GM18909 (cell line): ENCODE measurements around the gene COQ10B.
"Not testable (repeated sequence)": the region's sequence is repeated elsewhere in the genome, so short reads cannot be mapped to it uniquely, and the experiment has no call there.

ENCODE experiments used
- ATAC-seq: cut with Tn5 transposase; IDR thresholded peaks from one replicate; pipeline ENCODE4 v1.9.1; 2021; ENCODE audit warnings: mild to moderate bottlenecking; ENCODE audit not compliant: unreplicated experiment, poor library complexity

COQ10B gene

GRCh38 chr2:197450465-197450864 lies 2.9 kb upstream of the COQ10B start:
- ATAC-seq: no peak

GRCh38 chr2:197450935-197451358 lies 2.4 kb upstream of the COQ10B start:
- not testable (repeated sequence) for ATAC-seq

DNA sequence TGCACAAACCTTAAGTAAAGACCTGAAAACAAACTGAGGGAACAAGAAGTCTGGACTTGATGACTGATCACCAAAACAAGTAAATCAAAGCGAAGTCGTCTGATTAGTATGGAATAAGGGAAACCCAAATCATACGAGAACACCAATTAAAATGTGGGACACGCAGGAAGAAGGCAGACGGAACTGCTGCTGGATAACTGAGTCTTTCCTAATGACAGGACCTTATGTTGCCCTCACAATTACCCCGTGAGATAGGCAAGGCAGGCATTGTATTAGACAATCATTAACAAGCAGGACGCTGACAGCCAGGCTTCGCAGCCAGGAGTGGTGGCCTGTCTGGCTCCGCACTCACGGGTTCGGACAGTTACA lies 614 bp upstream of the COQ10B start:
- no peak for ATAC-seq

- peak; percentile 20 for ATAC-seq
These were observed 604 bp downstream of the COQ10B start for GRCh38 chr2:197453914-197454398.

- no peak for ATAC-seq
These were observed 1.6 kb downstream of the COQ10B start for GRCh38 chr2:197454923-197455322.

DNA sequence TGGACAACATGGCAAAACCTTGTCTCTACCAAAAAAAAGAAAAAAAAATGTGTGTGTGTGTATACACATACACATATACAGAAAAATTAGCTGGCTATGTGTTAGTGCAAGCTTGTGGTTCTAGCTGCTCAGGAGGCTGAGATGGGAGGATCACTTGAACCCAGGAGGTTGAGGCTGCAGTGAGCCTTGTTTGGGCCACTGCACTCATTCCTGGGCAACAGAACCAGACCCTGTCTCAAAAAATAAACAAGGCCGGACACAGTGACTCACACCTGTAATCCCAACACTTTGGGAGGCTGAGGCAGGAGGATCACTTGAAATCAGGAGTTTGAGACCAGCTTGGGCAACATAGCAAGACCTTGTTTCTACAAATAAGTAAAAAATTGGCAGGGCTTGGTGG lies 2.1 kb downstream of the COQ10B start:
- no peak for ATAC-seq

DNA sequence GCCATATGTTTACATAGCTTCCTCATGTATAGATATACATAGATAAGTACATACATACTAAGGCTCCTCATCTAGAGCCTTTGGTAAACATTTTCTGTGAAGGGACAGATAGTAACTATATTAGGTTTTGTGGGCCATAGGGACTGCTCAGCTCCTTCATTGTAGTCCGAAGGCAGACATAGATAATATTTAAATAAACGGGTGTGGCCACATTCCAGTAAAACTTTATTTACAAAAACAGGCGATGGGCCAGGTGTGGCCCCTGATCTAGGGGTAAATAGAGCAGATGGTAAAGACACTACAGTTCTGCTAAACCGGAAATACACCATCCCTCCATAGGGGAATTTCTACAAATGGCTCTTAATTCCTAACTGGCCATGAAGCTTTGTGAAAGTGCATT lies 7.3 kb downstream of the COQ10B start:
- no peak for ATAC-seq

DNA sequence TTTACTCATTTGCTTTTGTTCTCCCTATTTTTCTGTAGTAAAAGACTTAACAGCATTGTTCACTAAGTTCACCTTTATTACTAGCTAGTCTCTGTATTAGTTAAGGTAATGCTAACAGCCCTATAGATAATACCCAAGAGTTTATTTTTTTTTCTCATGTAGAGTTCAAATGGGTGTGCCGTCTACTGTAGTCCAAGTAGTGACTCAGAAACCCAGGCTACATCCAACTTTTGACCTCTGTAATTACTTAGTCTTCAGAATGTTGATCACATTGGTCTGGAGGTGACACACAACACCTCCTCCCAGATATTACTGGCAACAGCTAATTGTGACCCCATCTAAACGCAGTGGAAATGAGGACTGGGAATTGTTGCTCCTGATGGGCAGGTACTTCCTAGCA lies 7.7 kb downstream of the COQ10B start:
- no peak for ATAC-seq

- no peak for ATAC-seq
These were observed 10.8 kb downstream of the COQ10B start for GRCh38 chr2:197464175-197464574.

GRCh38 chr2:197472166-197472565 lies 18.8 kb downstream of the COQ10B start:
- ATAC-seq: no peak

DNA sequence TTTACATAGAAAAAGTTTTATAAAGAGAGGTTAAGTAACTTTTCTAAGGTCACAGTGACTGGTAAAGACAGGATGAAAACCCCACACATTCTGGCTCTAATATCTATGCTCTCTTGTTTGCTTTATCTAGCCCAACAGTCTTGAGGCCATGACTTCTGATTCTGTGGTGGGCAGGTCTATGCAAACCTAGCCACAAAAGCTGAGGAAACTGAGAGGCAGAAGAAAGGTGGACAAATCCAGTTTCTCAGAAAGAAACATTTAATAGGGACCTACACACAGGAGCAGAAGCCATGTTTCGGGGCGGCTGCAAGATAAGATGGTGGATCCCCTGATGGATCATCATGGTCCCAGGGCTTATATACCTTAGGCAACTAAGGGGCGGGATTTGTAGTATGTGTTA lies 24.4 kb downstream of the COQ10B start:
- no peak for ATAC-seq

- ATAC-seq: no peak
These were observed 27.0 kb downstream of the COQ10B start for GRCh38 chr2:197480165-197481036.

DNA sequence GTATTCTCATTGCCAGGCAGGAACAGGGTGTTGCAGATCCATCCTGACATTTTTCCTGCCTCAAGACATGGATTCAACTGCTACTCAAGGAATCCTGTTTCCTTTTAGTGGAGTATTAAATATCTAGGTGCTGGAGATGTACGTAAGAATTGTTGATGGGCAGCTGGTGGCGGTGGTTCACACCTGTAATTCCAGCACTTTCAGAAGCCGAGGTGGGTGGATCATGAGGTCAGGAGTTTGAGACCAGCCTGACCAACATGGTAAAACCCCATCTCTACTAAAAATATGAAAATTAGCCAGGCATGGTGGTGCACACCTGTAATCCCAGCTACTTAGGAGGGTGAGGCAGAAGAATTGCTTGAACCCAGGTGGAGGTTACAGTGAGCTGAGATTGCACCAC lies 30.9 kb downstream of the COQ10B start:
- not testable (repeated sequence) for ATAC-seq

GRCh38 chr2:197486175-197486574 lies 32.8 kb downstream of the COQ10B start:
- no peak for ATAC-seq

GRCh38 chr2:197487385-197487784 lies 34.0 kb downstream of the COQ10B start:
- no peak for ATAC-seq

- ATAC-seq: no peak
These were observed 42.2 kb downstream of the COQ10B start for GRCh38 chr2:197495433-197496134.

DNA sequence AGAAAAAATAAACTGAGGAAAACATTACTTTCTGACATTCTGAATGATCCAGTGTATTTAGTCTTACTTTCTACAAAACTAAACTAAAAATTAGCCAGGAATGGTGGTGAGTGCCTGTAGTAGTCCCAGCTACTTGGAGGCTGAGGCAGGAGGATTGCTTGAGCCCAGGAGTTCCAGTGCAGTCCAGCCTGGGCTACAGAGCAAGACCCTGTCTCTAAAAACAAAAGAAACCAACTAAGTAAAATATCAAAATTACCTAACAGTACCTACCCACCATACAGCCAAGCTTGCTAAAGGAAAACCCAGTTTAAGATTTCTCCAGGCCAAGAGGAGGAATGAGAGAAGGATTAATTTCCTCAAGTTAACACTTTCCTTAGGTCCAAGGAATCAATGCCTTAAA lies 43.3 kb downstream of the COQ10B start:
- ATAC-seq: no peak

DNA sequence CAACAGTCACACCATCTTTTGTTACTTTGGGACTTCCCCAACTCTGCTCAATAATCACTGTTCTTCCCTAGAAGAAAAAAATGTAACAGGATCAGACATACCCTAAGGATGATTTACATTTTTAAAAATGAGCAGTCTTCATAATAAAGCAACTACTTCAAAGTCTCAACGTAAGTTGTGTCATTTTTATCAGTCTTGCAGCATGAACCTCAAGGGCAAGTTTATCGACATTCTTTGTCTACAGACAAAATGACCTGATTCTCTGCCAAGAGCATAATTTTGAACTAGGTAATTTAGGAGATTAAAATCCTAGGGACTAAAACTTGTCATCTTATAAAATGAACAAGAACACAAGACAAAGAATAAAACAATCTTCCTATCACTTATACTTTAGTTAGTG lies 44.0 kb downstream of the COQ10B start:
- no peak for ATAC-seq

DNA sequence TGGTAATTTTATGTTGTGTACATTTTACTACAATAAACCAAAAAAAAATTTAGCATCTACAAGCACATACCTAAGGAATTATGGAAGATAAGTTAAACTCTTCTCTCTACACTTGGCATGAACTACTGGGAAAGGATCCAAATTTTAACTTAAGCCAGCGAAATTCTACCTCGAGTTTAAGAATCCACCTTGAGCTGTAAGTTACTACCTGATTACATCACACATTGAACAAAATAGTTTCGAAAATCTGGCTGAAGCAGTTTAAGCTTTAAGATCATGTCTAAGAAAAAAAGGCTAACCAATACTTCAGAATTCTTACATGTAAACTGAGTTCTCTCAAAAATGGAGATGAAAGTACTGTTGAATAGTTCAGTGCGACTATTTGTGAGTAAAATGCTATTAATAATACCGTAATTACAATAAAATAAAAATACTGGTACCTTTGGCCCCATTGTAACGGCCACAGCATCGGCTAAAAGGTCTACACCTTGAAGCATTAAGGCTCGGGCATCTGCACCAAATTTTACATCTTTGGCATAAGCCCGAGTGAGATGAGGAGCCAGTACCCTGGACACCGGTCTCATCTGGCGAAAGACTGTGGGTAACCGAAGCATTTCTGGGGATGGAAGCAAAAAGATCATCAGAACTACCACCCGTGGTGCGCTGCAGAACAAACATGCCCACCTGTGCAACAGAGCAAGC lies 45.0 kb downstream of the COQ10B start:
- ATAC-seq: no peak

DNA sequence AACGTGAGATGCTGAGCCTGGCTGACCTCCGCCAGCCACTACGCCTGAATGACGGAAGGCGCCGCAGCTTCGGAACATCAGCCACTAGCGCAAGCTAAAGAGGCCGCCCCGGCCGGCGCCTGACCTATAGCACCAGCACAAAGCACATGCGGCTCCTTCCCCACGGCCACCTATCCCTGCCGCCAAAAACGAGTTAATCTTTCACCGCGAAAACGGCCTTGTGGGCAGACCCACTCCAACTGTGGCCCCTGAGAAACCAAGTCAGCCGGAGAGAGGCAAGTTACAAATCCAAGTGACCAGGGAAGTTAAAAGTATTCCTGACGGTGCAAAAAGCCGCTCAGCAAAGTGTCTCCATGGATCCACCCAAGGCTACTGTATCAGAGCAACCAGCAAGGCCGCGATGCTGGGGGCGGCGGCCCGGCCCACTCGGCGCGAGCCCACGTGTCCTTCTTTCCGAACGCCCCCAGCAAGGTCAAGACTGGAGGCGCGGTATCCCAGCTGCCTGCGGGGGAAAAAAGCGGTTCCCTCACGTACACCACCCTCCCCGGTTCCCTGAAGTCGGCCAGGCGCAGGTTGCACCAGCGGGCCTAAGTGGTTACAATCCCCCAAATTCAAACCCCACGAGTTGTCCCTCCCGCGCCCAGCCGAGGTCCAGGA lies 45.7 kb downstream of the COQ10B start:
- ATAC-seq: peak; percentile 27
